ENCODE results near the gene SEMA6B.

The SEMA6B gene

GRCh38 chr19:4508698-4509097 is 50.8 kb downstream of the SEMA6B start:
- Histone ChIP-seq H3K9me3 (ENCODE audit: control insufficient read depth, low read length) (no peaks in the 10 kb centered on the region), H3K4me1 (ENCODE audit: control insufficient read depth, insufficient read depth, low read length, poor library complexity, severe bottlenecking) (no peaks in the 10 kb centered on the region), H3K27ac (ENCODE audit: insufficient read depth, low read length, poor library complexity, severe bottlenecking) (no peak overlapping the region), H3K36me3 (ENCODE audit: control insufficient read depth, insufficient read depth, low read length) (no peaks in the 10 kb centered on the region), H3K4me3 (ENCODE audit: insufficient read depth, low read depth, low read length, poor library complexity, severe bottlenecking) (no peak overlapping the region), H3K27me3 (replicated peaks; ENCODE audit: control insufficient read depth, insufficient read depth, low read length, poor library complexity, severe bottlenecking) (no peaks in the 10 kb centered on the region)
- DNase-seq = no peak

GRCh38 chr19:4507804-4508203 is 51.7 kb downstream of the SEMA6B start:
- H3K4me1 ChIP-seq (ENCODE audit: control insufficient read depth, insufficient read depth, low read length, poor library complexity, severe bottlenecking) = no peaks in the 10 kb centered on the region
- no peak overlapping the region for H3K27ac ChIP-seq (ENCODE audit: insufficient read depth, low read length, poor library complexity, severe bottlenecking)
- no peak for DNase-seq
- H3K4me3 ChIP-seq (ENCODE audit: insufficient read depth, low read depth, low read length, poor library complexity, severe bottlenecking) = no peak overlapping the region
- H3K36me3 ChIP-seq (ENCODE audit: control insufficient read depth, insufficient read depth, low read length) = peaks cover 2% of the 10 kb centered on the region
- H3K27me3 ChIP-seq (replicated peaks; ENCODE audit: control insufficient read depth, insufficient read depth, low read length, poor library complexity, severe bottlenecking) = no peaks in the 10 kb centered on the region
- H3K9me3 ChIP-seq (ENCODE audit: control insufficient read depth, low read length) = no peaks in the 10 kb centered on the region

- peaks cover 9% of the 10 kb centered on the region for H3K36me3 ChIP-seq (ENCODE audit: control insufficient read depth, insufficient read depth, low read length)
- H3K27me3 ChIP-seq (replicated peaks; ENCODE audit: control insufficient read depth, insufficient read depth, low read length, poor library complexity, severe bottlenecking) = no peaks in the 10 kb centered on the region
- no peak for DNase-seq
- no peak overlapping the region for H3K4me3 ChIP-seq (ENCODE audit: insufficient read depth, low read depth, low read length, poor library complexity, severe bottlenecking)
- H3K9me3 ChIP-seq (ENCODE audit: control insufficient read depth, low read length) = no peaks in the 10 kb centered on the region
- no peaks in the 10 kb centered on the region for H3K4me1 ChIP-seq (ENCODE audit: control insufficient read depth, insufficient read depth, low read length, poor library complexity, severe bottlenecking)
- H3K27ac ChIP-seq (ENCODE audit: insufficient read depth, low read length, poor library complexity, severe bottlenecking) = no peak overlapping the region
Observed at GRCh38 chr19:4507150-4507452, 52.4 kb downstream of the SEMA6B start.

- Histone ChIP-seq H3K9me3 (ENCODE audit: control insufficient read depth, low read length) (no peaks in the 10 kb centered on the region), H3K27ac (ENCODE audit: insufficient read depth, low read length, poor library complexity, severe bottlenecking) (no peak overlapping the region), H3K4me3 (ENCODE audit: insufficient read depth, low read depth, low read length, poor library complexity, severe bottlenecking) (no peak overlapping the region), H3K36me3 (ENCODE audit: control insufficient read depth, insufficient read depth, low read length) (peaks cover 9% of the 10 kb centered on the region), H3K27me3 (replicated peaks; ENCODE audit: control insufficient read depth, insufficient read depth, low read length, poor library complexity, severe bottlenecking) (no peaks in the 10 kb centered on the region), H3K4me1 (ENCODE audit: control insufficient read depth, insufficient read depth, low read length, poor library complexity, severe bottlenecking) (no peaks in the 10 kb centered on the region)
- DNase-seq = no peak
Observed at GRCh38 chr19:4506449-4507149, 52.9 kb downstream of the SEMA6B start.

- H3K27ac ChIP-seq (ENCODE audit: insufficient read depth, low read length, poor library complexity, severe bottlenecking) = no peak overlapping the region
- DNase-seq = no peak
- H3K4me3 ChIP-seq (ENCODE audit: insufficient read depth, low read depth, low read length, poor library complexity, severe bottlenecking) = no peak overlapping the region
- peaks cover 13% of the 10 kb centered on the region for H3K36me3 ChIP-seq (ENCODE audit: control insufficient read depth, insufficient read depth, low read length)
- H3K27me3 ChIP-seq (replicated peaks; ENCODE audit: control insufficient read depth, insufficient read depth, low read length, poor library complexity, severe bottlenecking) = no peaks in the 10 kb centered on the region
- H3K9me3 ChIP-seq (ENCODE audit: control insufficient read depth, low read length) = no peaks in the 10 kb centered on the region
- H3K4me1 ChIP-seq (ENCODE audit: control insufficient read depth, insufficient read depth, low read length, poor library complexity, severe bottlenecking) = no peaks in the 10 kb centered on the region
Observed at GRCh38 chr19:4505570-4506448, 53.7 kb downstream of the SEMA6B start.

- no peaks in the 10 kb centered on the region for H3K4me1 ChIP-seq (ENCODE audit: control insufficient read depth, insufficient read depth, low read length, poor library complexity, severe bottlenecking)
- H3K9me3 ChIP-seq (ENCODE audit: control insufficient read depth, low read length) = no peaks in the 10 kb centered on the region
- DNase-seq = no peak
- H3K27me3 ChIP-seq (replicated peaks; ENCODE audit: control insufficient read depth, insufficient read depth, low read length, poor library complexity, severe bottlenecking) = no peaks in the 10 kb centered on the region
- no peak overlapping the region for H3K27ac ChIP-seq (ENCODE audit: insufficient read depth, low read length, poor library complexity, severe bottlenecking)
- no peak overlapping the region for H3K4me3 ChIP-seq (ENCODE audit: insufficient read depth, low read depth, low read length, poor library complexity, severe bottlenecking)
- H3K36me3 ChIP-seq (ENCODE audit: control insufficient read depth, insufficient read depth, low read length) = peaks cover 15% of the 10 kb centered on the region
Observed at GRCh38 chr19:4504891-4505569, 54.5 kb downstream of the SEMA6B start.

GRCh38 chr19:4504297-4504701 is 55.2 kb downstream of the SEMA6B start:
- Histone ChIP-seq H3K9me3 (ENCODE audit: control insufficient read depth, low read length) (no peaks in the 10 kb centered on the region), H3K4me3 (ENCODE audit: insufficient read depth, low read depth, low read length, poor library complexity, severe bottlenecking) (no peak overlapping the region), H3K4me1 (ENCODE audit: control insufficient read depth, insufficient read depth, low read length, poor library complexity, severe bottlenecking) (no peaks in the 10 kb centered on the region), H3K36me3 (ENCODE audit: control insufficient read depth, insufficient read depth, low read length) (peaks cover 15% of the 10 kb centered on the region), H3K27ac (ENCODE audit: insufficient read depth, low read length, poor library complexity, severe bottlenecking) (no peak overlapping the region), H3K27me3 (replicated peaks; ENCODE audit: control insufficient read depth, insufficient read depth, low read length, poor library complexity, severe bottlenecking) (no peaks in the 10 kb centered on the region)
- DNase-seq = no peak

GRCh38 chr19:4503825-4504170 is 55.7 kb downstream of the SEMA6B start:
- Histone ChIP-seq H3K27ac (ENCODE audit: insufficient read depth, low read length, poor library complexity, severe bottlenecking) (no peak overlapping the region), H3K36me3 (ENCODE audit: control insufficient read depth, insufficient read depth, low read length) (peaks cover 15% of the 10 kb centered on the region), H3K4me1 (ENCODE audit: control insufficient read depth, insufficient read depth, low read length, poor library complexity, severe bottlenecking) (no peaks in the 10 kb centered on the region), H3K9me3 (ENCODE audit: control insufficient read depth, low read length) (no peaks in the 10 kb centered on the region), H3K4me3 (ENCODE audit: insufficient read depth, low read depth, low read length, poor library complexity, severe bottlenecking) (no peak overlapping the region), H3K27me3 (replicated peaks; ENCODE audit: control insufficient read depth, insufficient read depth, low read length, poor library complexity, severe bottlenecking) (no peaks in the 10 kb centered on the region)
- DNase-seq = no peak

- Histone ChIP-seq H3K4me1 (ENCODE audit: control insufficient read depth, insufficient read depth, low read length, poor library complexity, severe bottlenecking) (no peaks in the 10 kb centered on the region), H3K27me3 (replicated peaks; ENCODE audit: control insufficient read depth, insufficient read depth, low read length, poor library complexity, severe bottlenecking) (no peaks in the 10 kb centered on the region), H3K4me3 (ENCODE audit: insufficient read depth, low read depth, low read length, poor library complexity, severe bottlenecking) (no peak overlapping the region), H3K36me3 (ENCODE audit: control insufficient read depth, insufficient read depth, low read length) (peaks cover 17% of the 10 kb centered on the region), H3K27ac (ENCODE audit: insufficient read depth, low read length, poor library complexity, severe bottlenecking) (no peak overlapping the region), H3K9me3 (ENCODE audit: control insufficient read depth, low read length) (no peaks in the 10 kb centered on the region)
- no peak for DNase-seq
Observed at GRCh38 chr19:4503132-4503824, 56.2 kb downstream of the SEMA6B start.

Measured in effector memory CD4-positive, alpha-beta T cell (primary cell).